HG03457 (cell line): ENCODE data around the gene FMO5.
A peak's percentile ranks its signal among the peaks of the same experiment; 100 is the strongest.
"Not testable (repeated sequence)": the region's sequence is repeated elsewhere in the genome, so short reads cannot be mapped to it uniquely, and the experiment has no call there.

Experiments
- ATAC-seq: cut with Tn5 transposase; IDR thresholded peaks from one replicate; pipeline ENCODE4 v1.9.1; 2021; ENCODE audit warnings: moderate number of reproducible peaks; ENCODE audit not compliant: unreplicated experiment

FMO5 gene

GRCh38 chr1:147225193-147225730, at the start of gene FMO5:
FMO5 (minus strand) TSS chr1:147225339; CDS start chr1:147225029, 310 bp downstream.
- ATAC-seq, result no peak

DNA sequence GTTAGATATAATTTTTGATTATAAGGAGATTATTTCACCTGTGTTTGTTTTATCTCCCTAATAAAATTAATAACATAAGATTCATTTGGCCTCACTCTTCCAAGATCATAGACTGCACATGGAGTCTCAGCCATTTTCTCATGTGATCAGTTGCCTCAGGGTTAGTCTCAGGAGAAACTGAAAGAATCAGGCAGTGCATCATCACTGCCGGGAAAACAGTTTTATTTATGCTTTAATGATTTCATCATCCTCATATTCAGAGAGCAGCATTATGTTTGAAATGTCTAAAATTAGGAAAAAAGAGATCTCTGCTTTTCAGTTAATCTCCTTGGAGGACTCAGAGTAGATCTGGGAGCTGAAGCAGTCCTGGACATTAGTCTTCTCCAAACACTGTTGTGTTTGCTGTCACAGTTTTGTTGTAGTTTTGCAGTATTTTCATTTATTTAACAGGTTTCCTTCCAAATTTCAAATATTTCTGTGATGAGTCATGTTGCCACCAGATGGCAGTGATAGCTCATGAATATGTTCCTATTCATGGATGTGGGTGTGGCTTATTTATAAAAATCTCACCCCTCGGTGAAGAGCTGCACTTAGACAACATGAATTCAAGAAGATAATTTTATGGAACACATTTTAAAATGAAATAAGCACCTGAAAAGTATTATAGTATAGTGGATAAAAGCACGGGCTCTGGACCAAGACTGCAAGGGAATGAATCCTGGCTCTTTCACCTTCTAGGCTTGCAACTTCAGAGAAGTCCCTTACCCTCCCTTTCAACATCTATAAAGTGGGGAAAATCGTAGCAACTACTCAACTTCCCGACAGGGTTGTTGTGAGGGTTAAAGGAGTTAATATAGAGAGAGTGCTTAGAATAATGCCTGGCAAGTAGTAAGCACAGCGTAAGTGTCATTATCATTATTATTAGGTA, 48.5 kb upstream of the FMO5 start:
- ATAC-seq, result no peak

GRCh38 chr1:147272042-147272441, 46.9 kb upstream of the FMO5 start:
- no peak for ATAC-seq

DNA sequence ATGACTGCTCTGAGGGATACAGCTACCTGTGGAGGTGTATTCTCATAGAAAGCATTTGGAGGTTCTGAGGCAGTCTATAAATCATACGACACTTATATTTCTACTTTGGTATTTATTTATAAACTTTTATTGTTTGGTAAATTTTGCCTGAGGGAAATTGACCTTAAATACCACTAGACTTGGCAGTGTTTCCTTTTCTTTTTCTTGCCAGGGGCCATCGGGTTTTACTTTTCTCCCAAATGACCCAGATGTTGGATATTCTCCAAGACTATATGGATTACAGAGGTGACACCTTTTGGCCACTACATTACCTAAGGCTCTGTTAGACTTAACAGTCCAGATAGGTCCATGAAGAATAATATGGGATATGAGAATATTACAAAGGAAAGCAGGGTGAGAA, 45.6 kb upstream of the FMO5 start:
- ATAC-seq, result no peak

DNA sequence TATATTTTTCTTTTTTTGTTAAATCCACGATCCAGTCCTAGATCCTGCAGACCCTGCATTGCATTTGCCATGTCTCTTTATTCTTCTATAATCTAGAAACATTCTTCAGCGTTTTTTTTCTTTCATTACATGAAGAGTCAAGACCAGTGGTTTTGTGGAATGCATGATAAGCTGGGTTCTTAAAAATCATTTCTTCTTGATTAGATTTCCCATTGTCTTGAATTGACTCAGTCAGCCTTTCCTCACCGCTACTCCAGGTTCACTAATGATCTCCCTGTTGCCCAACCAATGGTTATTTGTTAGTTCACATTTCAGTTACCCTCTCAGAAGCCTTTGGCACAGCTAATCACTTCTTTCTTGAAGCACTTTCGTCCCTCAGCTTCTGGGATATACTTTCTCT, 42.6 kb upstream of the FMO5 start:
- no peak for ATAC-seq

DNA sequence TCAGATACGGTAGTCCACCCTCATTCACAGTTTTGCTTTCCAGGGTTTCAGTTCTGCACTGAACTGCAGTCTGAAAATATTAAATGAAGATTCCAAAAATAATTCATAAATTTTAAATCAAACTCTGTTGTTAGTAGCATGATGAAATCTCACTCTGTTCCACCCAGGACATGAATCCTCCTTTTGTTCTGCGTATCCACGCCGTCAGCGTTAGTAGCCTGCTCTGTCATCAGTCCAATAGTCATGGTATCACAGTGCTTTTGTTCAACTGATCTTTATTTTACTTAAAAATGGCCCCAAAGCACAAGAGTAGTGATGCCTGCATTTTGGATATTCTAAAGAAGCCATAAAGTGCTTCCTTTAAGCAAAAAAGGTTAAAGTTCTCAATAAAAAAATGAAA, 41.2 kb upstream of the FMO5 start:
- no peak for ATAC-seq

DNA sequence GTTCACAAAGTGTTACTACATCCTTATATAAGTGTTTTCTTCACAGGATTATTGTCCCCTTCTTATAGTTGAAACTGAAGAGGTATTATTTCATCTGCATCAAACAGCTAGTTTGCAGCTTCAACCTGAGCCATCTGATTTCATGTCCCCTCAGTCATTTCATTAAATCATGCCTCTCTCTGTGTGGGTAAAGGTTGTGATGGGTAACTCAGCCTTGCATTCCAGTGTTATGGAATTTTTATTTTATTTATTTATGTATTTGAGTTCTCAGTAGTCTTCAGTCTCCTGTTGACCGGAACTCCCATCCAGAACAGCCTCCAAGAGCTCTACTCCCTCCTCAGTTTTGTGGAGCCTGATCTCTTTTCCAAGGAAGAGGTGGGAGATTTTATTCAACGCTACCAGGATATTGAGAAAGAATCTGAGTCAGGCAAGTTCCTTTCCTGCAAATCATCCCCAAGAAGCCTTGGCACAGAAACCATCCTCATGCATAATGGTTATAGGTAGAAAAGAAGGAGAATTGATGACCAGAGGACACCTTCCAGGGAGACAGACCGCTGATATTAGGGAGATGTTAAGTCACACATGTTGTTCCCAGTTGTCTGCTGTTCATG, 39.1 kb upstream of the FMO5 start:
- no peak for ATAC-seq

DNA sequence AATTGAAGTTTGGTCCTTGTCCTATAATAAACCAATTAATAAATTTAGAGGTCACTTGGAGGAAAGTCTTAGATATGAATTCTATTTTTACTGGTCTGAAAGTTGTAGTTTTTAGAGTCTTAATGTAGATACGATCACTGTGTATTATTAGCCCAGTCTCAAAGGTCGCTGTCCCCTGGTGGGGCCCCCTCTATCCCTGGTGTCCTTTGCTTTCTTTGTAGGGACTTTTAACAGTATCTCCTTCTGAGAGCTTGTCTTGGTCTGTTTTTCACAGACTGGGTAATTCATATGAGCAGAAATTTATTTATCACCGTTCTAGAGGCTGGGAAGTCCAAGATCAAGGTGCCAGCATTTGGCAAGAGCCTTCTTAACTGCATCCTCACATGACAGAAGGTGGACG, 35.8 kb upstream of the FMO5 start:
- no peak for ATAC-seq

DNA sequence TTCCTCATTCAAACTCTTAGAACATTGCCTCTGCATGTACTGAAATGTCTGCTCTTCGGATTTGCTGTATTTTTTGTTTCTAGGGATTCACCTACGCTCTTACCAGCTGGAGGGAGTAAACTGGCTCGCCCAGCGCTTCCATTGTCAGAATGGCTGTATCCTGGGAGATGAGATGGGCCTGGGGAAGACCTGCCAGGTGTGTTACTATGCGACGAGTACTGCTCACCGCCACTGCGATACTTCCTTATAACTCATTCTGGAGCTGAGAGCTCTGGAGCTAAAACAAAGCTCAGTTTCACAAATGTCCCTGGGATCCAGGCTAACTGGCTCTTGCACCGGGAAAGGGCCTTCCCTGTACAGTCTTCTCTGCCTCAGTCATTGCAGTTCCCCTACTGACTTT, 27.4 kb upstream of the FMO5 start:
- ATAC-seq, result no peak

- no peak for ATAC-seq
Observed at GRCh38 chr1:147247656-147248238, 22.6 kb upstream of the FMO5 start.

DNA sequence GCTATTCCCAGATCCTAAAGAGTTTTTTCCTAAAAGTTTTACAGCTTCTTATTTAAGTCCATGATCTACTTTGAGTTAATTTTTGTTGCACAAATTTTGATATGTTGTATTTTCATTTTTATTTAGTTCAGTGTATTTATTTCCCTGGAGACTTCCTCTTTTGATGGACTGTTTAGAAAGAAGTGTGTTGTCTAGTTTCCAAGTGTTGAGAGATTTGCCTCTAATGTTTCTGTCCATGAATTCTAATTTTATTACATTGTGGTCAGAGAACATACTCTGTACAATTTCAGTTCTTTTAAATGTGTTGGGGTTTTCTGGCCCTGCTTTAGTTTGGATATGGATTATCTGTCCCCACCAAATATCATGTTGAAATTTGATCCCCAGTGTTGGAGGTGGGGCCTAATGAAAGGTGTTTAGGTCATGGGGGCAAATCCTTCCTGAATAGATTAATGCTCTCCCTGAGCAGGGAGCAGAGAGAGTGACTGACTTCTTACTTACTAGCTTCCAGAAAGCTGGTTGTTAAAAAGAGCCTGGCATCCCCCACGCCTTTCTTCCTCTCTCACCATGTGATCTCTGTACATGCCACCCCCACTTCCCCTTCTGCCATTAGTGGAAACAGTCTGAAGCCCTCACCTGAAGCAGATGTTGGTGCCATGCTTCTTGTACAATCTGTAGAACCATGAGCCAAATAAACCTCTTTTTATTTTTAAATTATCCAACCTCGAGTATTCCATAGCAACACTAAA, 21.9 kb upstream of the FMO5 start:
- no peak for ATAC-seq

DNA sequence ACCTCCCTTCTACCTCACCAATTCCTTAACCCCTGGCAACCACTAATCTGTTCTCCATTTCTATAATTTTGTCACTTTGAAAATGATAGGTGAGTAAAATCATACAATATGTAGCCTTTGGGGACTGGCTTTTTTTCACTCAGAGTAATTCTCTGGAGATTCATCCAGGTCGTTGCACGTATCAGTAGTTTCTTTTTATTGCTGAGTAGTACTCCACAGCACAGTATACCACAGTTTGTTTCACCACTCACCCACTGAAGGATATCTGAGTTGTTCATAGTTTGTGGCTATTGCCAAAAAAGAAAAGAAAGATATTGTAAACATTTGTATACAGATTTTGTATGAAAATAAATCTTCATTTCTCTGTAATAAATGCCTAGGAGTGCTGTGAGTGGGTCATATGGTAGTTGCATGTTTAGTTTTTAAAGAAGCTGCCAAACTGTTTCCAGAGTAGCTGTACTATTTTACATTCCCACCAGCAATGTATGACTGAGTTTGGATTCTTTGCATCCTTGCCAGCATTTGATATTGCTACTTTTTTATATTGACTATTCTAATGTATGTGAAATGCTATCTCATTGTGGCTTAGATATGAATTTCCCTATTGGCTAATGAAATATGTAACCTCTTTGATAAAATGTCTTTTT, 21.0 kb upstream of the FMO5 start:
- no peak for ATAC-seq

DNA sequence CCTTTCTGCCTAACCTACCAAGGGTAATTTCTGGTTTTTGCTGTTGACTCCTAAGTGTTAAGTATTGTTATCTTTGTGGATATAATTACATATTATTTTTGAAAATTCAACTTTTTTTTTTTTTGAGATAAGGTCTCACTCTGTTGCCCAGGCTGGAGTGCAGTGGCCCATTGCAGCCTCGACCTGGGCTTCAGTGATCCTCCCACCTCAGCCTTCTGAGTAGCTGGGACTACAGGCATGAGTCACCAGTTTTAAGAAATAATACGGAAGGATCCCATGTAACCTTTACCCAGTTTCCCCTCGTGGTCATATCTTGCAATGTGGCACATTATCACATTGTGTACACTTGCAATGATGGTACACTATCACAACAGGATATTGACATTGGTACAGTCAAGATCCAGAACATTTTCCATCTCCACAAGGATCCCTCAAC, 20.5 kb upstream of the FMO5 start:
- ATAC-seq, result no peak

DNA sequence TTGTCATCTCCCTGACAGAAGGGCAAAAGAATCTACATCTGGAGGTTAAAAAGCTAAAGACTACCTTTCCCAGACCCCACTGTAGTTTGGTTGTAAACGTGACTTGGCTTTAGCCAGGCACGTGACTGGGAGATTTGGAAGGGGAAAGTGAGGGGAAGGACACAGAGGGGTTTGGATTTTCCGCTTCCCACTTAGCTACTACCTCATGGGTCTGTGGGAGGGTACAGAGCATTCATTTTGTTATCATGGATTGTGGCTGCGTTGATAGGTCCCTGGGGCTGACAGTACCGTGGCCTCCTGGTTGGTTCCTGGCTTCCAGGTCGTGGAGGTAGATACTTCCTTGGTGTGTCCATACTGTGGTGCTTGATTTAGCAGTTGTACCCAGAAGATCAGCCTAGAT, 20.0 kb upstream of the FMO5 start:
- ATAC-seq, result no peak

- ATAC-seq, result no peak
Observed at GRCh38 chr1:147243841-147244240, 18.7 kb upstream of the FMO5 start.

DNA sequence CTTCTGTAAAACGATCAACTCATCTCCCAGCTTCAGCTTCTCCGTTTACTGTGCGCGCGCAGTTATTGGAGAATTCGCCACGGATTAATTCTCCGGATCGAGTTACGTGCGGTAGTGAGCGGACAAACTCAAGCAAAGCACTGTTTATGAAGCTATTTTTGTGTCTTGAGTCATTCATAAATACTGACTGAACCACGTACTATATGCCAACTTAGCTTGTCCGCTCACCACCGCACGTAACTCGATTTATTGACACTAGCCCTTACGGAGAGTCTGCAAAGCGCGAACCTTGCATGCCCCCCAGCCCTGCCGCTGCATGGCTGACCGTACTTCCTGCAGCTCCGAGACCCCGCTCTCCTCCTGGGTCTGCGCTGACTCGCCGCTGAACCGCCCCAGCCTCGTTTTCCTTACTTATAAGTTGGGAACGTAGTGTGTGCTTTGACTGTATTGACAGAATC, 18.1 kb upstream of the FMO5 start:
- ATAC-seq, result no peak

DNA sequence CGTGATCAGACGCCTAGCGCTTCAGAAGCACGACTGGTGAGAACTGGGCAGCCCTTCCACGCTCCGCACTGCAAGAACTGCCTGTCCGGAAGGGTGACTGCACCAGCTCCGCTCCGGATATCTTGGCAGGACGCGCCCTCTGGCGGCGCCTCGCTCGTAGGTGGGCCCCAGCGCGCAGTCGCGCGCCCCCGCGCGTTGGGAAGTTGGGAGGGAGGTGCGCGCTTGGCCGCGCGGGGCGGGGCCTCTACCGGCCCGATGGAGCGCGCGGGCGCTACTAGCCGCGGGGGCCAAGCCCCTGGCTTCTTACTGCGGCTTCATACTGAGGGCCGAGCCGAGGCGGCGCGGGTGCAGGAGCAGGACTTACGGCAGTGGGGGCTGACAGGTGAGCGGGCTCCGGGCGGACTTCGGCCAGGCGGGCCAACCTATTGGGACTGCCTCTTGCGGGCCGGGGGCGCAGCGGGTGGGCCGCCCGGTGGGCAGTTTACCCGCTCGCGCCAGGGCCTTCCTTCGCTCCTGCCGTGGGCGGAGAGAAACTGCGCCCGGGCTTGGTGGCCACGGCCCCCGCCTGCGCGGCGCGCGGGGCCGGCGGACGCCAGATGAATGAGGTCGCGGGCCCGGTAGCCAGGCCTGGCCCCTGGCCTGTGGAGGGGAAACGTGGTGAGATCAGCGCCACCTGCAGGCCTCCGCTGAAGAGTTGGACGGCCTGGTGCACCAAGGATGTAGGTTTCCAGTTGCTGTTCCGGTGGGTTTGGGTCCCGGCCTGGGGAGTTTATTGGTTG, 17.5 kb upstream of the FMO5 start, which contains the start of gene CHD1L:
Gene CHD1L, plus strand, starts transcription at position 236 of the 779 bp plus-strand sequence. Its CDS starts 20 bp downstream, at position 256.
- ATAC-seq, result peak; percentile 72

GRCh38 chr1:147241934-147242448, 16.9 kb upstream of the FMO5 start:
- no peak for ATAC-seq

- not testable (repeated sequence) for ATAC-seq
Observed at GRCh38 chr1:147240131-147240721, 15.1 kb upstream of the FMO5 start.
